UCSD-AML1 (cell line): ENCODE measurements around the gene PGM1.

Experiments used
- DNase-seq: peaks from one replicate; lab custom pipeline; 2025; ENCODE audit not compliant: unreplicated experiment; lab: John Stamatoyannopoulos, UW

PGM1 gene

GRCh38 chr1:63693944-63694571, 100.8 kb downstream of the PGM1 start:
- DNase-seq, result no peak

GRCh38 chr1:63698001-63698838, 105.0 kb downstream of the PGM1 start:
- DNase-seq, result no peak

- no peak for DNase-seq
Observed at GRCh38 chr1:63701187-63701586, 108.0 kb downstream of the PGM1 start.

- no peak for DNase-seq
Observed at GRCh38 chr1:63703701-63704107, 110.5 kb downstream of the PGM1 start.

GRCh38 chr1:63704443-63704842, 111.2 kb downstream of the PGM1 start:
- DNase-seq, result no peak

GRCh38 chr1:63705078-63705477, 111.9 kb downstream of the PGM1 start:
- no peak for DNase-seq

- no peak for DNase-seq
Observed at GRCh38 chr1:63709267-63709828, 116.1 kb downstream of the PGM1 start.
